Amniotic epithelial cell (primary cell): Measurements from ENCODE around the gene PUM2.
"Not testable (repeated sequence)": the region's sequence is repeated elsewhere in the genome, so short reads cannot be mapped to it uniquely, and the experiment has no call there.

Source experiments
- DNase-seq: peaks from one replicate; pipeline ENCODE4 v3.0.0-alpha.2; 2010; ENCODE audit warnings: low read depth

The PUM2 gene

DNA sequence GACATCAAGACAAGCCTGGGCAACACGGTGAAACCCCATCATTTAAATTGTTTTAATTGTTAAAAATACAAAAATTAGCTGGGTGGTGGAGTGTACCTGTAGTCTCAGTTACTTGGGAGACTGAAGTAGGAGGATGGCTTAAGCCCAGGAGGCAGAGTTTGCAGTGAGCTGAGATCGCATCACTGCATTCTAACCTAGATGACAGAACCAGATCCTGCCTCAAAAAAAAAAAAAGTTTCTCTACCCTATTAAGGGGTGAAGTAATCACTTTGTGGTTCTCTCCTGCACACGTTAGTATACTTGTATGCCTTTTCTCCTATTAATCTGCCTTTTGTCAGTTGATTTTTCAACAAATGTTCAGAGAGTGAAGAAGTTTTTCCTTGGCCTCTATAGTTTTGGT lies 18.1 kb upstream of the PUM2 start:
- peak; percentile 42 for DNase-seq

DNA sequence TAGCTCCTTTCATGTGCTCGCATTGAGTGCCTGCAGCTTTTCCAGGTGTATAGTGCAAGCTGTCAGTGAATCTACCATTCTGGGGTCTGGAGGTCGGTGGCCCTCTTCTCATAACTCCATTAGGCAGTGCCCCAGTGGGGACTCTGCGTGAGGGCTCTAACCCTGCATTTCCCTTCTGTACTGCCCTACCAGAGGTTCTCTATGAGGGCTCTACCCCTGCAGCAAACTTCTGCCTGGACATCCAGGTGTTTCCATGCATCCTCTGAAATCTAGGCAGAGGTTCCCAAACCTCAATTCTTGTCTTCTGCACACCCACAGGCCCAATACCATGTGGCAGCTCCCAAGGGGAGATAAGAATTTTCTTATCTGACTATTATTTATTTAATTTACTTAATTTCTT lies 17.3 kb upstream of the PUM2 start:
- DNase-seq, result not testable (repeated sequence)

DNA sequence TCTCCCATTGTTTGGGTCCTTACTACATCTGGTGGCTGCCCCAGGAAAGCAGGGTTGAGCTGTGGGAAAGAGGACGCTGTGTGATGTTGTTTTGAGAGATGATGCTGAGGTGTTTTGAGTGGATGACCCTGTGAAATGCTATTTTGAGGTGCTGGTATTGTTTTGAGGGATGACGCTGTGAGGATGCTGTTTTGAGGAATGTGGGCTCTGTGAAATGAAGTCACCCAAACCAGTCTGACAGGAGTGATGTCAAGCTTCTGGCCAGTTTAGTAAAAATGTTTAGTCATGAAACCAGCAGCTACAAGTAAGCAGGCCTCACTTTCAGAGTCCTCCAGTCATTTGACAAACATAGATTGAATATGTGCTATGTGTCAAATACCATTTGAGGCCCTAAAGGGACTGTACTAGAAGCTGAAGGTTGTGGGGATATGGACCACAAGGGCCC lies 16.1 kb upstream of the PUM2 start:
- DNase-seq, result no peak

DNA sequence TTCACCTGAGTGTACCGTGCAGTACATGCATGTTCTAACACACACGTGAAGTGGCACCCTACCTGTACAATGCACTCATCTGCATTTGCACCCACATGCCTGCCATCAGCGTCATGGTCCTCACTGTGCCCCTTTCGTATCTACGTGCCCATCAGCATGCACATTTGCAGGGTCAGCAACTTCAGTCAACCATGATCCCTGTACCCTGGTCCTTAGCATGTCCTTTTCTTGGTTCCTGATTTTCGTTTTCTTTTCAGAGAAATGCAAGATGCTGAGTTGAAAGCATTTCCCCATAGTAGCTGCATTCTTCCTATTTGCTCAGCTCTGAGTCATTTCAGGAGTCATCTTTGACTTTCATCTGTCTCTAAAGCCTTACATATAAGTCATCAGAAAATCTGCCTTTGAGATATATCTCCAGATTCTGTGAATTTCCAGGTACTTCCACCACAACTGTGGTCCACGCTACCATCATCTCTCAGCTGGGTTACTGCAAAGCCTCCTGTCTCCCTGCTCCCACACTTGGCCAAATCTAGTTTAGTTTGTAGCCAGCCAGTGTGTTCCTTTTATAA lies 14.7 kb upstream of the PUM2 start:
- peak; percentile 83 for DNase-seq

DNA sequence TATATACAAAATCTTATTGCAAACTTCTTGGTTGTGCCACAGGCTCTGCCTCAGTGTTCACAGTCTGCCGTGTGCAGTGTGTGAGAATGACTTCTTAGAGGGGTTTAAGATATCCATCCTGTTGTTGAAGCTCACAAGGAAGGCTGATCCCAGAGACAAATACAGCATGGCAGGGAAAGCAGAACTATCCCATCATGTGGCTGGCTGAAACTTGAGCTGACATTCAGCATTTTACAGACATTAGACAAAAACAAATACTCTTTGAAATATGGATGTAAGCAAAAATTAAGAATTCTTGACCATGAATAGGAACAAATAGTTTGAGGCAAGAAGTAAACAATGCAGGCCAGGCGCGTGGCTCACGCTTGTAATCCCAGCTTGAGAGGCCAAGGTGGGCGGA lies 12.9 kb upstream of the PUM2 start:
- no peak for DNase-seq

DNA sequence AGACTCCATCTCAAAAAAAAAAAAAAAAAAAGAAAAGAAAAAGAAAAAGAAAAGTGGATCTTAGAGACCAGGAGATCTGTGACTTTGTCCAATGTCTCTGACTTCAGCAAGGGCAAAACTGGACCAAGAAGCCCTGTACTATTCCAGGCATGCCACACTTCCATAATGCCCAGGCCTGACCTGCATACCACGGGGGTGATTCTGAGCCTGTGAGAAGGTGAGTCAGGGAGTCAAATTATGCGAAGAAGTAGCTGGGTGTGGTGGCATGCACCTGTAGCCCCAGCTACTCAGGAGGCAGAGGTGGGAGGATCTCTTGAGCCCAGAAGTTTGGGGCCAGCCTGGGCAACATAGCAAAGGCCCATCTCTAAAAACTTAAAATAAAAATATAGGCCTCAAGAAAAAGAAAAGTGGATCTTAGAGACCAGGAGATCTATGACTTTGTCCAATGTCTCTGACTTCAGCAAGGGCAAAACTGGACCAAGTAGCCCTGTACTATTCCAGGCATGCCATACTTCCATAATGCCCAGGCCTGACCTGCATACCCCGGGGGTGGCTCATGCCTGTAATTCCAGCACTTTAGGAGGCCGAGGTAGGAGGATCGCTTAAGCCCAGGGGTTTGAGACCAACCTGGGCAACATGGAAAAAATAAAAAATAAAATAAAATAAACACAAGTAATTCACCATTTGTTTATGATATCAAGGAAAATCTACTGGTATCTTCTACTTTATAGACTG lies 12.2 kb upstream of the PUM2 start:
- DNase-seq, result no peak

DNA sequence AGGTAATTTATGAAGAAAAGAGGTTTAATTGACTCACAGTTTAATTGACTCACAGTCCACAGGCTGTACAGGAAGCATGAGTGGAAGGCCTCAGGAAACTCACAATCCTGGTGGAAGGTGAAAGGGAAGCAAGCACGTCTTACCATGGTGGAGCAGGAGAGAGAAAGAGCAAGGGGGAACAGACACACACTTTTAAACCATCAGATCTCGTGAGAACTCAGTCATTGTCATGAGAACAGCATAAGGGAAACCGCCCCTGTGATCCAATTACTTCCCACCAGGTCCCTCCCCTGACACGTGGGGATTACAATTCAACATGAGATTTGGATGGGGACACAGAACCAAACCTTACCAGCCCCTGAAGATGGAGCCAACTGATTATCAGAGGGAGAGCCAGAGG lies 11.2 kb upstream of the PUM2 start:
- no peak for DNase-seq

DNA sequence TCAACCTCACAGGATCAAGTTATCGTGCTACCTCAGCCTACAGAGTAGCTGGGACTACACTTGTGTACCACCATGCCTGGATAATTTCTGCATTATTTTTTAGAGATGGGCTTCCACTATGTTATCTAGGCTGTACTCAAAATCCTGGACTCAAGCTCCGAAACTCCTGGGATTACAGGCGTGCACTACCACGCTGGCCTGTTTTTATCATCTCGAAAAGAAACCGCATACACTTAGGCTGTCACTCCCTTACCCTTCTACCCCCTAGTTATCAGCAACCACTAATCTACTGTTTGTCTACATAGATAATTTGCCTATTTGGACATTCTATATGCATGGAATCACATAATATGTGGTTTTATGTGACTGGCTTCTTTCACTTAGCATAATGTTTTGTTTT lies 8.5 kb upstream of the PUM2 start:
- DNase-seq, result peak; percentile 91

DNA sequence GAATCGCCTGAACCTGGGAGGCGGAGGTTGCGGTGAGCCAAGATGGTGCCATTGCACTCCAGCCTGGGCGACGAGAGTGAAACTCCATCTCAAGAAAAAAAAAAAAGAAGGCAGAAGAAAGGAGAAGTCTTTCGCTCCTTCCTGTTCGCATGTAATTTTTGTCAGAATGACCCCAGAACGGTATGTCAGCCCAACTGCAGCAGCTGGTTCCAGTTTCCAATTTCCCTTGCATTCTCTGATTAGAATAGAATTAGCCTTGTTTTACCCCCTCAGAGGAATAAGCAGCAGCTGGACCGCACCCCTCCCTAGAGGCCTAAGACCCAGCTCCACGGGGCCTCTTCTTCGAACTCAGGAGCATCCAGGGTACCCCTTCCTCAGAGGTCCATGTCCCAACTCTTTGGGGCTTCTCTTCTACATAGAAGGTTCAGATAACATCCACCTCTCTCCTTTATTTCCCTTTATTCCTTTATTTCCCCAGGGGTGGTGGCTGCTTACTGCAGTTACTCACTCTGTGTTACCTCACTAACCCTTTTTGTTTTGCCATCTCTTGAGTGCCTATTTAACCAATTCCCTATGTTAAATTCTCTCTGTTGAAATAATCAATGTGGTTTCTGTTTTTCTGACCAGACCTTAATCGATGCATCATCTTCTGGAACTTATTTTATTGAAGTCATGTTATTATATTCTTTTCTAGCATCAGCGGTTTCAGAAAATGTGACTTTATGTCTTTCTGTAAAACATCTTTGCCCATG lies 7.2 kb upstream of the PUM2 start:
- DNase-seq, result no peak

DNA sequence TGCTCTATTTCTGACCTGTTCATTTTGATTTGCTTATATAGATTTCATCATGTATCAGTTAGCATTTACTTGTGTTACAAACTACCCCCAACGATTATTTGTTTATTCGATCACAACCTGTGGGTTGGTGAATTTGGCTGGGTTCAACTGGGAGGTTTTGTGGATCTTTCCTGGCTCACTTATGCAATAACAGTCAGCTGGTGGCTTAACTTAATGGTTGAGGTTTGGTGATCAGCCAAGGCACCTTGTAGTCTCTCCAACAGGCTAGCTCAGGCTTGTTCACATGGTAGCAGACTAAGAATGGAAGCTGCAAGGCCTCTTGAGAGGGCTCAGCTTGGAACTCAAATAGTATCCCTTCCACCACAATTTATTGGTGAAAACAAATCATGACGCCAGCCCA lies 5.4 kb upstream of the PUM2 start:
- peak; percentile 88 for DNase-seq

DNA sequence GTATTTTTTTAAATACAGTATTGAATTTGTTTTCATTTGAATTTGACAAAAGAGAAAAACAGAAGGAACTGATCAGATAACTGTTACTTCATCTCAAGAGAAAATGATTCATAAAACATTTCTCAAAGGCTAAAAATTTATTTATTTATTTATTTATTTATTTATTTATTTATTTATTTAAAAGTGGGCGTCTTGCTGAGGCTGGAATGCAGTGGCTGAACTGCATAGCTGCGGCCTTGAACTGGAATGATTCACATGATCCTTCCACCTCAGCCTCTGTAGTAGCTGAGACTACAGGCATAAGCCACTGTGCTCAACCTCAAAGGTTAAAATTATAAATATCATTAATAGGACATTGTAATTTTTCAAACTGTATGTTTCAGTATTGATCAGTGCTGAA lies 4.5 kb upstream of the PUM2 start:
- peak; percentile 69 for DNase-seq

DNA sequence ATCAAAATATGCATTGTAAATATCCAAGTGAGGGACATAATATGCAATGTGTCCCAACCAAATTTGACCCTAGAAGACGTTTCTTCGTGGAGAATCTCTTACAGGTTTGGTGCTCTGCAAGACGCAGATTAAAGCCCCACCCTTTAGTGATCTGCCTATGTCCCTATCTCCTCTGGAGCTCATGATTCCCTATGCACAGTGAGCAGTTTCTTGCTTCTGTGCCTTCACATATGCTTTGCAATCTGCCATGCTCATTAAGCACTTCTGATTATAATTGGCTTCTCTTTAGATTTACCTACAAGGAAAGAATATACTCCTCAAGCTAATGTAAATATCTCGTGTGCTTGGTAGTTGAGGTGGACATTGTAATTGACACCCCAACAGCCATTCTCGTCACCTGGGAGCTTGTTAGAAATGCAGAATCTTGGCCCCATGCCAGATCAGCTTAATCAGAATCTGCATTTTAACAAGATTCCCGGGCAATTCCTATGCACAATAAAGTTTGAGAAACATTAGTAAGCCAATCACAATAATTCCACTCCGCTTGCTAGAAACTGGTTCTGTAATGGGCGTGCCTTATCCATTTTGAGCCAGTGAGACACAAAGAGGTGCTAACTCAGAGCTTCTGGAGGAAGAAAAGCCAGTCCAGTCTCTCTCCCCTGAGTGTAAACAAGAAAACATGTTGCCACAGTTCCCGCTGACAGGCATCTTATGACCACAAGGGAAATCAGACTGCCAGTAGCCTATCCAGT lies 2.8 kb upstream of the PUM2 start:
- DNase-seq, result no peak

DNA sequence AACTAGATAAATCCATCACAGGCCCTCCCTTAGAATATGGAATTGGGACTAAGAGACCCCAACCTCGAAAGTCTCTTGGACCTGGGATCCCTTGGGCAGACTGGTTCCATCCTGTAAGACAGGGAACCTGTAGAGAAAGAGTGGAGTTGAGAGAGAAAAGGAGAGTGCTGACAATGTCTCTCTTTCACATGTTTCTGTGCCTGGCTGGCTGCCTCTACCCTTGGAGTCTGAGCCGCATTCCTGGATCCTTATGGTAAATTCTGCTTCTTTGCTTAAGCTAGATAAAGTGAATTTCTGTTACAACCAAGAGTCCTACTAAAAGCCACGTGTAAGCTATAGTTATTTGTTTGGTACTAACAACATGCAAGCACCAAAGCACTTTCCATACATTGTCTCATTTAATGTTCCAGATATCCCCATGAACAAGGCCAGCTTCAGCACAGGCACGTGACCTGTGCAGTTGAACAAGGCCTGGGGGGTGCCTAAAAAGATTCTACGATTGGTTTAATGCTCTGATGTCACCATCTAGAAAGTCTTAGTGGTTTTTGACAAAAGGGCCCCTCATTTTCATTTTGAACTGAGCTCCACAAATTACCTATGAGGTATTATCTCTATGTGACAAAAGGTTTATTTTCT lies 2.1 kb upstream of the PUM2 start:
- no peak for DNase-seq

DNA sequence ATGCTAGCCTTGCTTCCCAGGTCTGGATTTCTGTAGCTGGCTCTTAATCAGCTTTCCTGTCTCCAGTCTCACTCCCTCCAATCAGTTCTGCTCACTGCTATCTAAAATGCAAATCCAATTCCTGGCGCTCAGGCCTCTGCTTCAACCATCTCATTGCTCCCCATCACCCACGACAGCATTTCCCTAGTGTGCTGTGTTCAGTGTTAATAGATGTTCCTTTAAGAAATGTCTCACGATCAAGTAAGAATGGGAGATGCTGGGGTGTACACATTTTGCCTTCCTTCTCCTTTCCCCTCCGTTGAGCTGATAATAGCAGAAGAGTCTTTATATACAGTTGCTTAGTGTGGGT lies 1.6 kb upstream of the PUM2 start:
- DNase-seq, result no peak

DNA sequence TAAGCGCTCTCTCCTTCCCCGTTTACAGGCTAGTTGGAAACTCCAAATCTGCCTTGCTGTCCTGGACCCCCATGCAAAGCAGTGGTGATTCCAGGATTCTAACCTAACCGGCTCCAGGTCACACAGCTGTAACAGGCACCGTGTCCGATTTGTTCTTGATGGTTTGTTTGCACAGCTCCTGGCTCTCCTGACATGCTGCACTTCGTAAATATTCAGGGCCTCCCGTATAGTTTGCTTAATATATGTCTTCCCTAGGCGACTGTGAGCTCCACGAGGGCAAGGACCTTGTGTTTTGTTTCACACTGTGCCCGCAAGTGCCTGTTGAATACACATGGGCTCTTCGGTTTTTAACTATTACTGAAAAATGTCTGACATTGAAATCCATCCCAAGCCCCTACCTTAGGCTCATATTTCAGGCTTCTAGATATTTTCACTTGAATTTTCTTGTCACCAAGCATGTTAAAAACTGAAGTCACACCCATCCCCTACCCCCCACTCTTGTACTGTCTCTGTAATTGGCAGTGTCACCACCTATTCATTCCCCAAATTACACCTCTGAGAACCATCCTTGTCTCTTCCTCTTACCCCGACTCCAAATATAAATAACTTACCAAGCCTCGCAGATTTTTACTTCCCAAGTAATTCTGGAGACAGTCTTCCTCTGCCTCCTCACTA lies 1.0 kb upstream of the PUM2 start:
- no peak for DNase-seq

DNA sequence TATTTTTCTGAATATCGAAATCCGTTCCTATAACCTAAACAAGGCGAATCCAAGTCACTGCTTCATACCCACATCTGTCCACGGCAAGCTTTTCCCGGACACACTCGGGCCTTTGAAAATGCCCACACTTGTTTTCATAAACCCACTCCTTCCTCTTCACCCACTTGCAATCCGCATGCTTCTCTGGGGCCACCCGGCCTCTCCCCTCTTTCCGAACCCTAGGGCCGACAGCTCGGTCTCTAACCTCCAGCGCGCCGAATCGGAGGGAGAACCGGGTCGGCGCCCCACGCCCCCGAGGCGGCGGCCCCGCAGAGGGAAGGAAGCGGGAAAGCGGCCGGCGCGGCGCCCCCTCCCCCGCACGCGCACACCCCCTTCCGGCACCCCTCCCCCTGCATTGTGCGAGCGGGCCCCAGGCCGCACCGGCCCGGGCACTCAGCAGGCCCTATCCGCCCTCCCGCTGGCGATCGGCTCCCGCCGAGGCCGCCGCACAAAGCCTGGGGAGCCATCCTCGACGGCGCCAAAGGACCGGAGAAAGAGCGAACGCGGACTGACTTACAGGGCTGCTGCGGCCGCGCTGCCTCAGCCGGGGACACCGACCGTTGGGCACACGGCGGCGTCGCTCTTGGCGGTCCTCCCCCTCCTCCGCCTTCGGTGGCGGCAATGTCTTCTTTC lies 467 bp downstream of the PUM2 start:
- DNase-seq, result no peak

DNA sequence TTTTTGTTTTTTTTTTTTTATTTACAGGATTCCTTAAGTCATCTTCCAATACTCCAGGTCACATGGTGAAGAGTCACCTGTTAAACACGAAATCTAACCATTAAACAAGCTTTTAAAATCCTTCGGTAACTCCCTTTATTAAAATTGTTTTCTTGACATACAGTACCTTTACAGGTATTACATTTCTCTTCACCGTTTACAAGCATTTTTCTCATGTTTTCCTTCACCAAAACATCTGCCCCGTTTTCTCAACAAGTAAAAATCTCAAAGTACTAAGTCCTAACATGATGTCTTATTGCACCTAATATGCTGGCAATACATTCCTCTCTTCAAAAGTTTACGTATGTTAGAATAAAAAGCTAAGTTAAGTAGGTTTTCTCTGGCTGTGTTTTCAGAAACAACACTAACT lies 1.1 kb downstream of the PUM2 start:
- DNase-seq, result no peak

DNA sequence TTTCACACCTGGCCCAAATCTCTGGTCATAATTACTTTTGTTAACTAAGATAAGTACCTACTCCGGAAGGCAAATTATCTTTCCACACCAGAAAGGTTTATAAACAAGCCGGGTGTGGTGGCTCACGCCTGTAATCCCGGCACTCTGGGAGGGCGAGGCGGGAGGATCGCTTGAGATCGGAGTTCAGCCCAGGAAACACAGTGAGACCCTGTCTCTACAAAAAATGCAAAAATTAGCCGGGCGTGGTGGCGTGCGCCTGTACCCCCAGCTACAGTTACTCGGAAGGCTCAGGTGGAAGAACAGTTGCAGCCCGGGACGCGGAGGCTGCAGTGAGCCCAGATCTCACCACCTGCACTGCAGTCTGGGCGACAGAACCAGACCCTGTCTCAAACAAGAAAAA lies 2.1 kb downstream of the PUM2 start:
- no peak for DNase-seq

DNA sequence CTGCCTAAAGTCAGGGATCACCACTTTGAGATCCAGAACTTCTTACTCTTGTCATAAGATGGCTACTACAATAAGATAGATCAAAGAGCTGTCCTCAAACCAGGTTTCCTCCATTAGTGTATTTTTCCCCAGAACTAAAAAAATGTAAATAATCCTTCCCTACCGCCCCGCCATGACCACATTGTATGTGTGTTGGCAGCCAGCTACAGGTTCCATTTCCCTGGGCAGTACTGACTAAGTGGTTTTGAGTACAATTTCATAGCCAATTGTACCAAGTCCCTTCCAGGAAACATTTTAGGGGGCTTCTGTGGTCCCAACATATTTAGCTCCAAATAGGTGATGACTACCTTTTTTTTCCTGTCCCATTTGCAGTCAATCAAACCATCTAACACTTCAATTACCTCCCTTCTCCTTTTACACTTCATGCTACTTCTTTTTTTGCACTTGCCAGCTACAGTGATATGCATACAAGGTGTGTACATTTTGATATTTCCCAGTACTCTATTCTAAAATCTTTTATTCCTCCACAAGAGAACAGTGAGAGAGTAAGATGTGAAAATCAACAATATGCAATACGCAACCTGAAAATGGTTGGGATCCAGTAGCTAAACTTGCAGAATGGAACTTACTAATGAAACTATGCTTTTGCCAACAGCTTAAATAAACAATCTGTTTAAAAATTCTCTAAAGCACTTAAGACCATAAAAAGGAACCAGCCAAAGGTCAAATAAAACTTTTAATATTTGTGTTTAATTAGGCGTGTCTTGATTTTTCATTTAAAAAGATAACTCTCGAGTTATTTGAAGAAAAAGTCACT lies 3.9 kb downstream of the PUM2 start:
- DNase-seq, result no peak

DNA sequence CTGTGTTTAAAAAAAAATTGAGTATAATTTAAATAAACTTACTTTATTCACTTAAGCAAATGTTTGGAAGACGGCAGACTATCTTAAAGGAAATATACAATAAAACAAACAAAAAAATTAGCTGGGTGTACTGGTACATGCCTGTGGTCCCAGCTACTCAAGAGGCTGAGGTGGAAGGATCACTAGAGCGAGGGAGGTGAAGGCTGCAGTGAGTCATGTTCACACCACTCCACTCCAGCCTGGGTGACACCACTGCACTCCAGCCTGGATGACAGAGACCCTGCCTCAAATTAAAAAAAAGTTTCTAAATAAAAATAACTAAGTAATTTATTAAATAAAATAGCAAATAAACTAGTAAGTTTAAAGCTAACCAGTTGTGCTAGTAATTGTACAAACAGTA lies 7.5 kb downstream of the PUM2 start:
- peak; percentile 52 for DNase-seq
